HG03354 (cell line): Measurements from ENCODE around the gene POU2F3.

Experiments
- ATAC-seq: cut with Tn5 transposase; IDR thresholded peaks from one replicate; pipeline ENCODE4 v1.9.1; 2021; ENCODE audit warnings: mild to moderate bottlenecking; ENCODE audit not compliant: unreplicated experiment, poor library complexity, severe bottlenecking

The POU2F3 gene

DNA sequence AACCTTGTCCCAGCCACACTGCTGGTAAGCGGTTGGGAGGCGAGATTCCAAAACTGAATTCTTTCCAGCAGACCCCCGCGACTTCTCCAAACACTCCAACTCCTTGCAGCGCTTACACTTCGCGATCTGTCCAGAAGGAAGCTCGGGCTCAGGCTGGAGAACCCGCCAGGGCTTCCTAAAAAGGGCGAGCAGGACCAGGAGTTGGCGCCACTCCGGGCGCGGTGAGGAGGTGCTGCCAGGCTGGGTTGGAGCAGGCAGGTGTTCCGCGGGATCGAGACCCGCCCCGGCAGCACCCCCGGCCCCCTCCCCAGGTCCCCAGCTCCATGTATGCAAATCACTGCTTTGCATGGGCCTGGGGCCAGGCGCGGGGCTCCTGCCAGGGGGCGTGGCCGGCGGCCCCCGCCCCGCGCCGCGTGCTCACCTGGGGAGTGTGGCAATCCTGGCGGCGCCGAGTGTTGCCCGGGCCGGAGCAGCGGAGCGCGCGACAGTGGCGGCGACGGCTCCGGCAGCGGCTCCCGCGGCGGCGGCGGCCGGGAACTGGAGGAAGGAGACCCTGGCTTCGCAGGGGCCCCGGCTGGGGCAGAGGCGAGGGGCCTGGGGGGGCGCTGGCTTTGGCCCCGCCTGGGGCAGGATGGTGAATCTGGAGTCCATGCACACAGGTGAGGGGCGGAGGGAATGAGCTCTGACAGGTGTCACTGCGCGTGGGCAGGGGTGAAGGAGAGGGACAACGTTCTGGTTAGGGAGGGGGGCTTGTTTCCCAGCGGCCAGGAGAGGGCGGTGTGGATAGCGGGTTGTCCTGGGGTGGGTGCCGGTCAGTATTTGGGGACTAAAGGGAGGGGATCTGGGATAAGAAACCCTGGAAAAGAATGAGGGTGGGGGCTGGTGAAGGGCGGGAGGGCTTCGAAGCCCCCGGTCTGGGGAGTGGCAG lies at the start of gene POU2F3:
Gene POU2F3, plus strand, starts transcription at position 428 of the 928 bp plus-strand sequence. Its CDS starts 204 bp downstream, at position 632.
- ATAC-seq: no peak

GRCh38 chr11:120191058-120191457 lies 48.9 kb upstream of the POU2F3 start:
- ATAC-seq: no peak

GRCh38 chr11:120192831-120193625 lies 46.9 kb upstream of the POU2F3 start:
- ATAC-seq: no peak

- ATAC-seq: no peak
Measured at GRCh38 chr11:120194166-120194565, 45.8 kb upstream of the POU2F3 start.

GRCh38 chr11:120195601-120196320 lies 44.2 kb upstream of the POU2F3 start:
- ATAC-seq: no peak

DNA sequence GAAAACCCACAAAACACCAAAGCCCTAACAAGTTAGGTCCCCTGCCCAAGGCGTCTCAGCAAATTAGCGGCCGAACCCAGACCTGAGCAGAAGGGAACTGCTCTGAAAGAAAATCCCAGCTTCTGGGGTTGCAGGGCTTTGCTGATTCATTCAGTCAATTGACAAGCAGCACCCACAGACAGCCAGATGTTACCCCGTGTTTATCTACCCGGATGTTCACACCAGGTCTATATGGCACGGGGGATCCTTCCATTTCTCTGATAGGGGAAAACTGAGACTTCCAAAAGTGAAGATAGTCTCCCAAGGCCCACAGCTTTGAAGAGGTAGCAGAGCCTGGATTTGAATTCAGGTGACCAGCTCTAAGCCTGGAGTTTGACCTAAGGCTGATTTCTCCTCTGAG lies 43.1 kb upstream of the POU2F3 start:
- ATAC-seq: no peak

DNA sequence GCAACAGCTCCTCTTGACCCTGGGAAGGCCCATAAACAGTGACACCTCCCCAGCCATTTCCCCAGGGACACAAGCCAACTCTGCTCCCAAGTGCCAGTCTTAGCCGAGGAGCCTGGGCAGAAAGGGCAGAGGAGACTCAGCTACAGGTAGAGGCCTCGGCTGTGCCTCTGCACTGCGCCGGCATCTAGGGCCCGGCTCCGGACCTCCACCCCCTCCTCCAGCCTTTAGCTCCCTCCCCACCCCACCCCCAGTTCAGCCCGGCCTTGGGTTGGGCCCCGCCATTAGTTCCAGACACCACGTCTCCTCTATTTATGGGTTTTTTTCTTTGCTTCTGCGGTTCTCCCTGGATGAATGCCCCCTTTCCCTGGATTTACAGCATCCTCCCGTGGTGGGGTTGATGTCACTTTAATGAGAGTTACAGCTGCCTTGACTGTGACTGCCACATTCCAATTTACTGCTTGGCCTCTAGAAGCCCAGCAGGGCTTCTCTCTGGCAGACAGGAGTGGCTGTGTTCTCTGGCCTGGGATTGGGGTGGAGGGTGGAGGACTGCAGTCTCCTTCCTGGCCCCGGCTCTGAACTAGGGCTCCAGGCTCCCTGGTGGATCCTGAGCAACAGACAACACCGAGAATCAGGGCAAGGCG lies 42.6 kb upstream of the POU2F3 start:
- ATAC-seq: no peak

GRCh38 chr11:120197977-120198376 lies 42.0 kb upstream of the POU2F3 start:
- ATAC-seq: no peak

DNA sequence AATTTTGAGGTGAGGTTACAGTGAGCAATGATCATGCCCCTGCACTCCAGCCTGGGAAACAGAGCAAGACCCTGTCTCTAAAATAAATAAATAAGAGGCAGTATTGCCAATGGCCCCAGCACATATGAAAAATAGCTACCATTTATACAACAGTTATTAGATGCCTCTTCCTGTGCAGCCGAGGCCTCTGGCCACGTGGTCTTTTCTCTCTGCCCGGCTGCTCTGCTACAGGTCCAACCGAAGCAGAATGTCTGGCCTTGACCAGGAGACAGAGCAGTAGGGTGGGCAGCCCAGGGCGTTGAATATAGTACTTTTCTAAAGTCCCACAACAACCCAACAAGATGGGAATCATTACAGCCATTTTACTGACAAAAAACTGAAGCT lies 41.5 kb upstream of the POU2F3 start:
- ATAC-seq: no peak

- no peak for ATAC-seq
Measured at GRCh38 chr11:120198787-120199469, 41.0 kb upstream of the POU2F3 start.

DNA sequence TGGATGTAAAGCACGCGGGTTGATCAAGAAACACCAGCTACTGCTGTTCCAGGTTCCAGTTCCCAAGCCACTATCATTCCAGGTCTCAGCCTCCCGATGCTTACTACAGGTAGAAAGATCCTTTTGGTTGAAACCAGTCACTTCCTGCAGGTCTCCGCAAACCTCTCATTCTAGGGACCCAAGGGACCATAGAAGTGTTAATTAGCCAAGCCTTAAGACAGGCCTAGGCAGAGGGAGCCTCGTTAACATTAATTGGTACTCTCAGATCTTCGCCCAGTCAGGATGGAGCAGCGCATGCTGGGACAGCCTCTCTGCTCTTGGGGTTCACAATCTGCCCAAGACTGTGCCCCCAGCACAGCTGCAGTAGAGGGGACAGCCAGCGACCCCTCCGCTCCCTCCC lies 40.3 kb upstream of the POU2F3 start:
- ATAC-seq: no peak

DNA sequence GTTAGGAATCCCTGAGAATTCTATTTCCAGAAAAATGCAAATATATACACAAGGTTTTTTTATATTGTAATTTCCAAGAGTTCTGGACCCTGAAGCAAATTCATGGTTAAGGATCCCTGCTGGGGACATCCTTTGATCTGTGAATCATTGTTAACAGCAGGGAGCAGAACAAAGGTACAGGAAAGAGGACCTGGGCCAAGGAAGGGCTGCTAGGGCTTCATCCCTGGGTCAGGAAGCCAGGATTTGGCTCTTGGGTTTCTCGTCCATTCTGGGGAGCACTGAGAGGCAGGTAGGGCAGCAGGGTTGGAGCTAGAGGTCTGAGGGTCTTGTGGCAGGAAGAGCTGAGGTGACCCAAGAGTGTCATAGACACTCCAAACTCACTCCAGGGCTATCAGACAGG lies 39.3 kb upstream of the POU2F3 start:
- ATAC-seq: no peak

DNA sequence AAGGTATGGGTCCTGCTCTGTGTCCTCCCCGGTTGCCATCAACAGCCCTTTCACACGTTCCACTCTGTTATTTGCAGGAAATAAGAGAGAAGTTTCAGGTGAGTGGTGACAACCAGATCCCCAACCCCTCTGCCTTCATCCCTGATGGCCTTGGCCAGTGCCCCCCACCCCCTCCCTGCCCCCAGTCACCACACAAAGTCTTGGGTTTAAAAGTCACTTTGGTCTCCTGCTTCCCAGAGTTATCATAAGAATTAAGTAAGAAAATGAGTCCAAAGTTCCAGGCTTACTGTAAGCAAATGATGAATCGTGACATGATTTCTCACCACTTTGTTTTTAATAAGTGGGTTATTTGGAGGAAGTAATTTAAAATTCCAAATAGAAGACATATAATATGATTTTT lies 38.3 kb upstream of the POU2F3 start:
- ATAC-seq: no peak

GRCh38 chr11:120203626-120204025 lies 36.3 kb upstream of the POU2F3 start:
- no peak for ATAC-seq

GRCh38 chr11:120205596-120206161 lies 34.3 kb upstream of the POU2F3 start:
- ATAC-seq: no peak

GRCh38 chr11:120207512-120207911 lies 32.4 kb upstream of the POU2F3 start:
- ATAC-seq: no peak

GRCh38 chr11:120208001-120208441 lies 31.9 kb upstream of the POU2F3 start:
- no peak for ATAC-seq

DNA sequence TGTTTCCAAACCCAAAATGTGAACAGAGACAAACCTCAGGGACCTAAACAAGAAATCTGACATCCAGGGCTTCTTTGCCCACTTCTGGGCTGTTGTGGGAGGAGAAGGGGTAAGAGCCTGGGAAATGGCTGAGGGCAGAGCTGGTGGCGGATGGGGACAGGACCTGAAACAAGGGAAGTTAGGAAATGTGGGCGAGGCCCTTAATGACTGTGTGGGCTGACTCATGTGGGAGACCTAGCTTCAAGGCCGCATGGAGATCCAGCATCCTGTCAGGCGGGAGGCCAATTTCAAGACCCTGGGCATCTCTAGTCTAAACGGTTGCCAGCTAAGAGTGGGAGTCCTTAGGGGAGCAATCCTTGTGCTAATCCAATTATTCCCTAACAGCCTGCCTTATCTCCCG lies 31.2 kb upstream of the POU2F3 start:
- ATAC-seq: no peak
